HG03060 (cell line): ENCODE data around the gene MYMK.

Source experiments
- ATAC-seq: cut with Tn5 transposase; IDR thresholded peaks from one replicate; pipeline ENCODE4 v1.9.1; 2021; ENCODE audit warnings: low read depth, moderate number of reproducible peaks; ENCODE audit not compliant: unreplicated experiment

MYMK gene

GRCh38 chr9:133558191-133559126 lies 33.7 kb upstream of the MYMK start:
- no peak for ATAC-seq

DNA sequence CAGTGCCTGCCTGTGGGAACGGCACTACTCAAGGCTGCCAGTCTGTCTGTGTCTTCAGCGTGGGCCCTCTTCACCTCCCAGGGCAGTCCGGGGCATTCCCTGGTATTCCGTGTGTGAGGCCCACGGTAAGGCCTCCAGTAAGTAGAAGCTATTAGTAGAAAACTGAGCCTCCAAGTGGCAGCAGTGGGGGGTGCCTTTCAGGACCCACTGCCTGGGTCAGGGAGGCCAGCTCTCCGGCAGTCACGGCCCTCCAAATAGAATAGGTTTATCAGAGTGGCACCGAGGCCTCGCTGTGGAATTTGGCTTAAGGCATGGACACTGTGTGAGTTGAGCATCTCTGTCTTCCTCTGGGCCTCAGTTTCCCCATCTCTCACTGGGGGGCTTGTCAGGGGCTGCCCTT lies 32.8 kb upstream of the MYMK start:
- no peak for ATAC-seq

GRCh38 chr9:133556354-133556753 lies 31.6 kb upstream of the MYMK start:
- no peak for ATAC-seq

GRCh38 chr9:133554729-133555128 lies 30.0 kb upstream of the MYMK start:
- no peak for ATAC-seq

GRCh38 chr9:133553973-133554713 lies 29.4 kb upstream of the MYMK start:
- ATAC-seq, result no peak

DNA sequence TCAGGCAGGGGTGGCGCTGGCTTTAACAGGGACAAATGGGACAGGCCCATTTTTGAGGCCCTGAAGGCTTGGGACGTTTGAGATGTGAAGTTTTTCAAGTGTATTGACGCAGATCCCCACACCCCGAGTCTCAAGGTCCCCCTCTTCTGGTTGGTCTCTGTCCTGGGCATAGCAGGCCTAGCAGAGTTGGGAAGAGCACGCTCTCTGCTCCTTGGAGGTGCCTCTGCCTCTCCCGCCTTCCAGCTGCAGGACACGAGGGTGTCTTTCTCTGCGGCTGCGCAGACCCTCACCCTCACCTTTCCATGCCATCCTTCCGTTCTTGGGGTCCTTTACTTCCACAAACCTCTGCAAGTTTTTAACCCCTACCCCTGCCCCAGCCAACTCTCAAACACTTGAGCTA lies 28.4 kb upstream of the MYMK start:
- ATAC-seq, result no peak

DNA sequence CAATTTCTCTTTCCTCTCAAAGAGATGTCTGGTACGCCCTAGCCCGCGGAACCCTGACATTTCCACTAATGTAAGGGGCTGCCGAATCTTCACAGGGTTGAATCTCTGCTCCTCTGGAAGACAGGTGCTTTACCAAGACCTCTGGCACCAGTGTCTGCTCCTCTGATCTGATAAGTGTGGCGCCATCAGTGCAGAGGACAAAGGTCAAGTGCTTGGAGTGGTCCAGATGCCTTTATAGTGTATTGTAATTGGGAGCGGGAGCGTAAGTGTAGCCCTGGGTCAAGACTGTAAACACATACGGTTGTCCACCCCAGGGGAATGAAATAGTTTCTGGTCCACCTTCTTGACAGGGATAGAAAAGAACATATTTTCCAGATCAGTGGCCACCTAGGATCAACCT lies 27.5 kb upstream of the MYMK start:
- ATAC-seq, result no peak

GRCh38 chr9:133551446-133551845 lies 26.7 kb upstream of the MYMK start:
- no peak for ATAC-seq

DNA sequence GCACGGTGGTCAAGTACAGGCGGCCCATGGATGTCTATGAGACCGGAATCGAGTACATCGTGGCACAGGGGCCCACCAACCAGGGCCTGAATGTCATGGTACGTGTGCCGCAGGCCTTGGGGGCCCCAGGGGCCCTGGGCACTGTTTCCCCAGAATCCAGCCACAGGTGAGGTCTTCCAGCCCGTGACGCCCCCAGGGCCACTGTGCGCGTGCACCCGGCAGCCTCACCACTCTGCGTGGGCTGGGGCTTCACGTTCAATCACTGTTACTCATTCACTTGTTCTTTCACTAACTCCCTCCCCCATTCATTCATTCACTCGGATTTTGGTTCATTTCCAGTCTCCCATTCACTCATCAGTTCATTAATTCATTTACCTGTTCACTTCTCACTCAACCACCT lies 22.4 kb upstream of the MYMK start:
- no peak for ATAC-seq

GRCh38 chr9:133546287-133546680 lies 21.5 kb upstream of the MYMK start:
- no peak for ATAC-seq

- ATAC-seq, result no peak
Observed at GRCh38 chr9:133545494-133546286, 20.9 kb upstream of the MYMK start.

- no peak for ATAC-seq
Observed at GRCh38 chr9:133543772-133544467, 19.2 kb upstream of the MYMK start.

DNA sequence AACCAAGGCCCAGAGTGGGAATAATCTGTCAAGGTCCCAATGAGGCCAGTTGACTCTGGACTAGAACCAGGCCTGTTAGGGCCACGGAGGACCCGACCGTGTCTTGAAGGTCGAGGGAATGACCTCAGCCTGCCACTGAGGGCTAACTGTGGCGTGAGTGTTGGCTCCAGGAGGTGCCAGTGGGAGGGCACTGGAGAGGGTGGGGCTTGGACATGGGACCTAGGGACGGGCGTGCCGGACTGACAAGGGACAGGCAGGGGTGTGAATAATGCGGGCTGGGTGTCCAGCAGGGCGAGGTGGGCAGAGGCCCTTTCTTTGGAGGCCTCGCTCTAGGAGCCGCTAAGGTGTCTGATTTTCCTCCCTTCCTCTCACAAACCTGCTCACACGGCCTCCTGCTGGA lies 17.2 kb upstream of the MYMK start:
- no peak for ATAC-seq

DNA sequence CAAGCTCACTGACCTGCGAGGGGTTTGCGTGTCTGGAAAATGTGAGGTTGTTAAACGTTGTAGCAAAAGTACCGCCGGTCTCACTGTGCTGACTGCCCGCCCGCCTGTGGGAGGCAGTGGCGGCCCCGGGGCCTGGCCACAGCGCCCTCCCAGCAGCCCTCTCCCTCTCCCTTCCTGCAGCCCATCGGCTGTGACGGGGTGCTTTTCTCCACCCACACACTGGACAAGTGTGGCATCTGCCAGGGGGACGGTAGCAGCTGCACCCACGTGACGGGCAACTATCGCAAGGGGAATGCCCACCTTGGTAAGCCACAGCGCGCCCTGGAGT lies 15.9 kb upstream of the MYMK start:
- no peak for ATAC-seq

DNA sequence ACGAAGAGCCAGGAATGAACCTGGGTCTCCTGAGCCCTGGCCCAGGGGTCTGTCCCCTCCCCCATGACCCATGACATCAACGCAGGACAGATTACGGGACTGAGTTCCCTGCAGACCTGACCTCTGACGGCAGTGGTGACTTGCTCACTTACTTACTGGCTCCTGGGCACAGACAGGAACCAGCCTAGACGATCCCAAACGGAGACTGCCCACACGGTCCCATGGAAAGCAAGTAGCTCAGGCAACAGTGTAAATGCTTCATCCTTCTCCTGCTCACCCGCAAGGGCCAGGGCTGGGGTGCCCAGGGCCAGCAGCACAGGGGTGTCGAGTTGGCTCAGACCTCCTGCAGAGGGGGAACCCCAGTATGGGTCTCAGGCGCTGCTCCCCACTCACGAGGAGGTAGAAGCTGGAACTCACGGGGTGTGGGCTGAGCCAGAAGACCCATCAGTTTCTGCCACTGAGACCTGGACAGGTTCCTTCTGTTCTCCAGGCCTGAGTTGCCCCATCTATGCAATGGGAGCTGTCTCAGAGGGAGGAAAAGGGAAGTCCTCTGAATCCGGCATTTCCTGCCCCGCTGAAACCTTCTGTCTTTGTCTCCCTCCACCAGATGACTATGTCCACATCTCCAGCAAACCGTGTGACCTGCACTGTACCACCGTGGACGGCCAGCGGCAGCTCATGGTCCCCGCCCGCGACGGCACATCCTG lies 15.4 kb upstream of the MYMK start:
- ATAC-seq, result no peak

DNA sequence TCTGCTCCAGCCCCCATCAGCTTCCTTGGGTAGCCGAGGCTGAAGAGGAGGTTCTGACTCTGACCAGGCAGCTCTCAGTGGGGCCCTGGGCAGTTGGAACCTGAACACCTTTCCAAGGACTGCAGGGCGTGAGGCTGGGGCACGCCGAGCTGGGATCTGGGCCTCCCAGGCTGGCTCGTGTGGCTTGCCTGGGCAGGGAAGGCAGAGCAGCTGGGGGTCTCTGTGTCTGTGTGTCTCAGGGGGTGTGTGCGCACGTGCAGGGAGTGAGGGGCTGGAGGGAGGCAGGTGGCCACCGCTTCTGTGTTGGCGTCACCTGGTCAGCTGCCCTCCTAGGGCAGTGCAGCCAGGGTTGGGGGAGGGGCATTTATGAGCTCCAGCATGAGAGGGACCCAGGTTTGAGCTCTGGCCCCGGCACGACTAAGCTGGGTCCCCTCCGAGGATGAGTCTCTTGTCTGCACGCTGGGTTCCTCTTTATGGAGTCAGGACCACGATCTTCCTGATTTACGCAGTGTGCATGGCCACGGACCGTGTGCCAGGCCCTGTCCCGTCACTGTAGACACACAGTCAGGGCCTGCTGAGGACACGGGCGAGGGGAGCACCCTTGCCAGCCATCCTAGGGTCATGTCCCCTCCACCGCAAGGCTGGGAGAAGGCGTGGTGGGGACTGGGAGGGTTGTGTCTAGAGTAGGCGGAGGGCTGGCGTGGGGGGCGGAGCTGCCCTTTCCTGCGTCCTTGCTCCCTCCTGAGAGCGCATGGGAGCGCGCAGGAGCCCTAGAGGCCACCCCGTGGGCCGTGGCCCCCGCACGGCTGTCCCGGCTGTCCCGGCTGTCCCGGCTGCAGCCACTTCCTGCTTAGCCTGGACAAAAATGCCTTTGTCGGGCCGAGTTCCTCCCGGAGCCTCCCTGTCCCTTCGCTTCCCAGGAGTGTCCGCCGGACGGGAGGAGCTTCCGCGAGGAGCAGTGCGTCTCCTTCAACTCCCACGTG lies 14.4 kb upstream of the MYMK start:
- no peak for ATAC-seq

- no peak for ATAC-seq
Observed at GRCh38 chr9:133538176-133538575, 13.4 kb upstream of the MYMK start.

- ATAC-seq, result no peak
Observed at GRCh38 chr9:133537257-133537656, 12.5 kb upstream of the MYMK start.

- no peak for ATAC-seq
Observed at GRCh38 chr9:133536536-133536935, 11.8 kb upstream of the MYMK start.
